Osteocyte (in vitro differentiated cells): Measurements from ENCODE around the gene MCF2L2. TPM values are rescaled to one million over a fixed set of nuclear protein-coding genes. Genes with fewer than 3 reads are reported as not detected.

Source experiments
- DNase-seq: peaks from one replicate; pipeline ENCODE4 v3.0.0; 2021; ENCODE audit warnings: mixed read lengths; ENCODE audit not compliant: unreplicated experiment; ENCODE audit errors: extremely low spot score
- H3K27ac Mint-ChIP-seq: one replicate; pipeline ENCODE4 v1.8.0; 2021; ENCODE audit warnings: mild to moderate bottlenecking, mixed read lengths; ENCODE audit not compliant: unreplicated experiment
- H3K27me3 Mint-ChIP-seq: one replicate; pipeline ENCODE4 v1.8.0; 2021; ENCODE audit warnings: mixed read lengths; ENCODE audit not compliant: unreplicated experiment
- H3K36me3 Mint-ChIP-seq: one replicate; pipeline ENCODE4 v1.8.0; 2021; ENCODE audit warnings: mixed read lengths; ENCODE audit not compliant: unreplicated experiment
- H3K4me1 Mint-ChIP-seq: one replicate; pipeline ENCODE4 v1.8.0; 2021; ENCODE audit warnings: mixed read lengths; ENCODE audit not compliant: unreplicated experiment
- H3K4me3 Mint-ChIP-seq: one replicate; pipeline ENCODE4 v1.8.0; 2021; ENCODE audit warnings: mild to moderate bottlenecking, moderate library complexity, mixed read lengths; ENCODE audit not compliant: unreplicated experiment
- H3K9me3 Mint-ChIP-seq: one replicate; pipeline ENCODE4 v1.8.0; 2021; ENCODE audit warnings: mixed read lengths; ENCODE audit not compliant: unreplicated experiment
- CTCF ChIP-seq: fragments of 200-600 bp; sonication (generic); IDR thresholded peaks from 2 replicates; pipeline ENCODE4 v1.5.0; 2021; ENCODE audit warnings: antibody characterized with exemption, mild to moderate bottlenecking, moderate library complexity
- total RNA-seq: library from RNA; stranded (reverse); gene quantifications from 2 replicates; pipeline ENCODE4 v1.2.1, GENCODE V29; 2021

Gene MCF2L2
- total RNA-seq, 1 donor from 2014 or later = 1.7 TPM

GRCh38 chr3:183259087-183259486, 169.3 kb downstream of the MCF2L2 start:
- H3K27me3 Mint-ChIP-seq = no peaks in the 10 kb centered on the region
- TF ChIP-seq CTCF = no peak
- H3K4me1 Mint-ChIP-seq = peaks cover 50% of the 10 kb centered on the region
- no peak overlapping the region for H3K4me3 Mint-ChIP-seq
- peak overlapping the region; percentile 15 for H3K27ac Mint-ChIP-seq
- no peak for DNase-seq
- no peaks in the 10 kb centered on the region for H3K9me3 Mint-ChIP-seq
- peaks cover 4% of the 10 kb centered on the region for H3K36me3 Mint-ChIP-seq

GRCh38 chr3:183255348-183255730, 173.1 kb downstream of the MCF2L2 start:
- Mint-ChIP-seq H3K27me3 (no peaks in the 10 kb centered on the region), H3K9me3 (no peaks in the 10 kb centered on the region), H3K4me3 (peak overlapping the region; percentile 80), H3K27ac (peak overlapping the region; percentile 90), H3K36me3 (peaks cover 4% of the 10 kb centered on the region), H3K4me1 (peaks cover 37% of the 10 kb centered on the region)
- DNase-seq = no peak
- TF ChIP-seq CTCF = no peak

- no peak for TF ChIP-seq CTCF
- DNase-seq = no peak
- peak overlapping the region; percentile 90 for H3K27ac Mint-ChIP-seq
- H3K27me3 Mint-ChIP-seq = no peaks in the 10 kb centered on the region
- H3K4me3 Mint-ChIP-seq = peak overlapping the region; percentile 80
- H3K9me3 Mint-ChIP-seq = no peaks in the 10 kb centered on the region
- H3K36me3 Mint-ChIP-seq = peaks cover 4% of the 10 kb centered on the region
- peaks cover 33% of the 10 kb centered on the region for H3K4me1 Mint-ChIP-seq
These were observed 173.7 kb downstream of the MCF2L2 start for GRCh38 chr3:183254487-183255347.

- Mint-ChIP-seq H3K36me3 (peaks cover 4% of the 10 kb centered on the region), H3K27ac (peak overlapping the region; percentile 91), H3K27me3 (no peaks in the 10 kb centered on the region), H3K9me3 (no peaks in the 10 kb centered on the region), H3K4me3 (peak overlapping the region; percentile 88), H3K4me1 (peaks cover 26% of the 10 kb centered on the region)
- TF ChIP-seq CTCF = peak; percentile 37
- no peak for DNase-seq
These were observed 174.6 kb downstream of the MCF2L2 start for GRCh38 chr3:183253528-183254486.
